NK-92 (cell line): ENCODE measurements around the gene GRIN3A.
"Not testable (repeated sequence)": the region's sequence is repeated elsewhere in the genome, so short reads cannot be mapped to it uniquely, and the experiment has no call there.

Experiments used
- DNase-seq: peaks from one replicate; lab custom pipeline; 2025; ENCODE audit not compliant: unreplicated experiment; lab: John Stamatoyannopoulos, UW

GRIN3A gene

GRCh38 chr9:101582553-101582952, 155.9 kb downstream of the GRIN3A start:
- no peak for DNase-seq

DNA sequence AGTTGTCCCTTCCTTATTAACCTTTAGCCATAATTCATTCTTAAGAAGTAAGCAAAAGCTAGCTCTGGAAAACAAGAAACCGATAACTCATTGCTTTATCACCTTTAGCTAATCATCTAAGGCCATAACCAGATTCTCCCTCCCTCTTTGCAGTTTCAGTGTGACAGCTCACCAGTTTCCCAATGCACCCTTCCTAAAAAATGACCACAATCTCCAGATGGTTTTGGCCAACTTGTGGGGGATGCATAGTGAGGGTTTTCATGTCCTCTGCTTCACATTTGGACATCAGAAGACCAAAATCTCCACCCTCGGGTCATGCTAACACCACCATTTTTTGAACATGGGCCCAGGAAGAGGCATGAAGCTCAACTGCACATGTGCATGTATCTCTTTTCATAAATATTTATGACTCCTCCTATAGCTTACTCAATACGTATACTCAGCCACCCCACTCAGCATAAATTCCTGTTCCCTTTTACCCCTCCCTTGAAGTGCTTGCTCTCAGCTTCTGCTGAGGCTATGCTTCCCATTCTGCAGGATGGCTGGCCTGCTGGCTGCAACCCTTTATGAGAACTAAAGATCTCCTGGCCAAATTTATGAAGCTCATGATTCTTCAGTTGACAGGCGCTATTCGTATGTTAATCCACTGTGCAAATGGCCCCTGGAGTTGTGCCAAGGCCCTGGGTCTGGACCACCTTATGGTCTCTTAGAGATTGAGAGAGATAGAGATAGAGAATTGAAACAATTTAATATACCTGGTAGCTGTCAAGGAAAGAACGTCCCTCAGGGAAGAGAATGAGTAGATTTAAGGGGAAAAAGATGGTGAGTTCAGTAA, 158.5 kb downstream of the GRIN3A start:
- no peak for DNase-seq

- DNase-seq = no peak
These were observed 160.1 kb downstream of the GRIN3A start for GRCh38 chr9:101578378-101578777.

GRCh38 chr9:101574731-101575333, 163.6 kb downstream of the GRIN3A start:
- no peak for DNase-seq

- no peak for DNase-seq
These were observed 166.1 kb downstream of the GRIN3A start for GRCh38 chr9:101572316-101572715.

GRCh38 chr9:101571114-101571513, 167.3 kb downstream of the GRIN3A start:
- DNase-seq = no peak

DNA sequence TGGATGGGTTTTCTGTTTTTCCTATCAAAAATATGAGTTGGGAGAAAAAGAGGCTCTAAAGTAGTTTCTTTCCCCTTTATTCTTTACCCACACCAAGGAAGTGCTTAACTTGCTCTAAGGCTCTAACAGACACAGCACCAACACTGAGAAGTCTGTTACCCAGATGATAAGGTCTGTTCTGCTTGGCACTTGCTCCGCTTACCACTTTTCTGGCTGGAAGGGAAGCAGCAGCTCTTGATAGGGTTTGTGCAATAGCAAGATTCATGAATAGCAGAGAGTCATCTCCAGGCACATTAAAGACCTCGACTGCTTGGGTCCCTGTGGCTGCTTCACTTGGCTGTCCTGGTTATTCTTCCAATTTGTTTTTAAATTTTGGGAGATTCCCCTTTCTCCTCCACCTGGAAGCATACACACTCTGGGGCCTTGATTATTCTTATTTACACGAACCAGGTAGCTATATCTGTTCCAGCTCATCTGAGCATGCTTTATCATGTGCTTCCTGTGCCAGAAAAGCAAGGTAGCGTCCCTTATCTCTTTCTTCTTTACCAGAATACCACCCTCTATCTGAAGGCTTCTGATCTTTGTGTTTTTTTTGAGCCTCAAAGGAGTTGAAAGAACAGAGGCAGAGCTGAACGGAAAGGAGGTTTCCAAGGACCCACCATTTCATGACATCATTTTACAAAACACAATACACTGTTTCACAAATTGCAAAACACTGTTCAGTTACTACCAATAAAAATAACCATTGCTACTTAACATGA, 168.5 kb downstream of the GRIN3A start:
- no peak for DNase-seq

- no peak for DNase-seq
These were observed 170.6 kb downstream of the GRIN3A start for GRCh38 chr9:101567725-101568350.

DNA sequence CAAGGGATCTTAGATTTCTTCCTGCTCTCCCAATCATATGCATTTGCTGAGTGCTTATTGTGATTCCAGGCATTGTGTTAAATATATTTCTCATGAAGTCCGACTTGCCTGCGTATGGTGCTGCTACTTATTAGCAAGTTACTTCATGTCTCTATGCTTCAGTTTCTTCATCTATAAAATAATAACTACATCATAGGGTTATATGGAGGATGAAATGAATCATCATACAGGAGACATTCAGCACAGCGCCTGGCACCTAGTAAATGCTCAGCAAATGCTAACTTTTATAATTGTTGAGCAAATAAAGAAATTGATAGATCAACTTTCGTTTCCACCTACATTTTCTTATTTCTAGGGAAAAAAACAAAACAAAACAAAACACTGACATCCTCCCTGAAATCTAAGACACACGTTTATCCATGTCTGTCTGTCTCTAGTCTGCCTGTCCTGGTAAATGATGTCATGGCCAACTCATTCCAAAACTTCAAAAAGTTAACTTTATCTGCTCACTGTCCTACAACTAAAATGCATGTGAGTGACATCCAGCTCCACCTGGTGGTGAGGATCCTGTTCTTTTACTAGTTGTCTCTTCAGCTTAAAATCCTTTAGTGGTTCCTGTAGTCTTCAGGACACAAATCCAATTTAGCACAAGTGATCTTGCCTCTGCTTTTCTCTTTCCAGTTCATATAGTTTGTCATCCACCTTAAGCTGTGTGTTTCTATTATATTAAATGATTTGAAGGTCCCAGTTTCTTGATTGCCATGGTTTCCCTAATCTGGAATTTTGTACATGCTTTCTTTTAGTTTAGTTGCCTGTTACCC, 171.3 kb downstream of the GRIN3A start:
- DNase-seq = no peak

DNA sequence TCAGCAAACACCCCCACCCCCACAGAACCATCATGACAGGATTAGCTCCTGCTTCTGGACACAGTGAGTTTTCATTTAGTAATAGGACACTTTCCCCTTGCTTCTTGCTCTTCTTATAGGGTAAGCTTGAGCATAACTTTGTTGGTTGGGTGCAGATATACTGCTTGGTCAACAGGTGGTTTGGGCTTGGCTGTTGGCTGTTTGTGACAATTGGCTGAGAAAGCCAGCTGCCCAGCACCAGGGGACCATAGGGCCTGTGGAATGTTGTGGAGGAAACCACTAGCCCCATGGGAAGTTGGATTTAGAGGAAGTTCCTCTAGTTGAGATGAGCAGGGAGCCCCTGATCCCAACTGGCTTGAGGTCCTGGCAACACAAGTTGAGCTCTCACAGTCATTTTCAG, 174.2 kb downstream of the GRIN3A start:
- no peak for DNase-seq

DNA sequence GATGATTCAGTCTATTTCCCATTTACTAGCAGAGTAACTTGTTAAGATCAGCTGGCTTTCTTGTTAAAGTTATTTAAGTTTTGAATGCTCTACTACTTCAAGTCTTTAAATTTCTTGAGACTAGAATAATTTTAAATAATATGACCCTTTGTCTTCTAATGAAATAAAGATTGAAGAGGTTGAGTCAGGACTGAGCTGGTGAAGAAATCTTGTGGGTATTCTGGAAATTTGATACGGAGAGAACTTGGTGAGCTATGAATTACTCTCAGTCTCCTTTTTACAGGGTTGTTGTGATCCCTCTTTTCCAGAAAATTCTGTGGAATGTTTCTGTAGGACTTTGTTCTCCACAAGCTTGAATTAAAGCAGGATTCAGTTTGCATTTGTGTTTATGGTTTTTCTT, 175.5 kb downstream of the GRIN3A start:
- DNase-seq = no peak

DNA sequence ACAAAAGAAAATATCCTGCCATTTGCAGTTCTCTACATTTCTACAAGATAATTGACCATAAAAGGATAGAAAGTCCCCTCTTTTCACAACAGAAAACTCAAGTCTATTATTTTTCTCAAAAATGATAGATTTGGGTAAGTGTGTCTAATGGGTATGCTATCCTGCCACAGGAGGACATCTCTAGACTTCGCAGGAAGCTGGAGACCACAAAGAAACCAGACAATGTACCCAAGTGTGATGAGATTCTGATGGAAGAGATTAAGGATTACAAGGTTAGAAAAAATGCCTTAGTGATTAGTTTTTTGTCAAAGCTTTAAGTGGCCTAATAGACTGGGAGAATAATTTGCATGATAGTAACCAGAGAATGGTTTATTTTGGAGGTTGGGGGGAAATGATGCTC, 176.7 kb downstream of the GRIN3A start:
- no peak for DNase-seq

DNA sequence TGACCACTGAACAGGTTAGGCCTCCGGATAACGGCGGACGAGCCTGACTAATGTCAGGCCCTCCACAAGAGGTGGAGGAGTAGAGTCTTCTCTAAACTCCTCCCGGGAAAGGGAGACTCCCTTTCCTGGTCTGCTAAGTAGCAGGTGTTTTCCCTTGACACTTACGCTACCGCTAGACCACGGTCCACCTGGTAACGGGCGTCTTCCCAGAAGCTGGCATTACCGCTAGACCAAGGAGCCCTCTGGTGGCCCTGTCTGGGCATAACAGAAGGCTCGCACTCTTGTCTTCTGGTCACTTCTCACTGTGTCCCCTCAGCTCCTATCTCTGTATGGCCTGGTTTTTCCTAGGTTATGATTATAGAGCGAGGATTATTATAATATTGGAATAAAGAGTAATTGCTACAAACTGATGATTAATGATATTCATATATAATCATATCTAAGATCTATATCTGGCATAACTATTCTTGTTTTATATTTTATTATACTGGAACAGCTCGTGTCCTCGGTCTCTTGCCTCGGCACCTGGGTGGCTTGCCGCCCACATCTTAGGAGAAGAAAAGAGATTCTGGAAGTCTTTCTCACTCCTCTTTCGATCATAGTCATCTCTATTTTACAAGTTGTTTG, 188.9 kb downstream of the GRIN3A start:
- not testable (repeated sequence) for DNase-seq

DNA sequence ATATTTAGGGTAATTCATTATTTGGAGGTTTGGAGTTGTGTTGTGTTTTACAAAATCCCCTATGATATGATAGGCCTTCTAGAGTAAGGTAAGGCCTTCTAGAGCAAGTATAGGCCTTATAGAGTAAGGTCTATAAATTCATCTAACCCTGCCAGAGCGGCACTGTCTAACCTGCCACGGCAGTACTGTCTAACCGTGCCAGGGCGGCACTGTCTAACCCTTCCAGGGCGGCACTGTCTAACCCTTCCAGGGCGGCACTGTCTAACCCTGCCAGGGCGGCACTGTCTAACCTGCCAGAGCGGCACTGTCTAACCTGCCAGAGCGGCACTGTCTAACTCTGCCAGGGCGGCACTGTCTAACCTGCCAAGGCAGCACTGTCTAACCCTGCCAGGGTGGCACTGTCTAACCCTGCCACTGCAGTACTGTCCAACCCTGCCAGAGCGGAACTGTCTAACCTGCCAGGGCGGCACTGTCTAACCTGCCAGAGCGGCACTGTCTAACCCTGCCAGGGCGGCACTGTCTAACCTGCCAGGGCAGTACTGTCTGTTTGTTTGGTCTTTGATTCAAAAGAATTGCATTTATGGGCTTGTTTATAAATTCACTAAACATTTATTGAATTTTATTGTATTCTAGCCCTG, 195.2 kb downstream of the GRIN3A start:
- DNase-seq = no peak

GRCh38 chr9:101540069-101540468, 198.4 kb downstream of the GRIN3A start:
- DNase-seq = no peak

DNA sequence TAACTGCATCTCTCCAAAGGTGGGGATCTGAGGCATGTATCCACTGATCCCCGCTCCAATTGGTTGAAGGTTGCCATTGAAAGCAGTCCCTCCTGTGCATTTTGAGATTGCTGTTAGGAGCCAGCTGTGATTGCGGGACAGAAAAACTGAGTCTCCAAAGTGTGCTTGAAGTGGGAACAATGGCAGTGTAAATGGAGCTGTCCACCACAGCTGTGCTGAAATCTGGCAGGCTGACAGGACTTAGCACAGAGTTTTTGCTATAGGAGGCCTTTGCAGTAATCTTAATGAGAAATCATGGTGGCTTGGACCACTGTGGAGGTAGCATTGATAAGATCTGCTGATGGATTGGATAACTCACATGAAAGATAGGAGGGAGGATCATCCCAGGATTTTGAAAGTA, 201.5 kb downstream of the GRIN3A start:
- no peak for DNase-seq

DNA sequence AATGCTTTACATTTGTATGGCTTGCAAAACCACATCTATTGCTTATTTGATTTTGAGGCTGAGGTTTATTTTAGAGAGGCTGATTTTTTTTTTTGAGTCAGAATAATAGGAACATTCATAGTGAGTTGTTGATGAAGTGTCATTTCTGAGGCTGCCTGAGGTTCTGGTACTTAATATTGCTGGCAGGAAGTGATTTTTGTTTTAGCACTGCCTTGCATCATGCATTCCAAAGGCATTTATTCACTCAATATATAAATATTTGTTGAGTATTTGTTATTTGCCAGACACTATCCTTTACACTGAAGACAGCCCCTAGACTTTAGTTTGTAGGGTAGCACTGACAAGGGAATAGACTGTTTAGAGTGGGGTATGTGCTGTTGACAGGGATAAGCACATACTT, 202.1 kb downstream of the GRIN3A start:
- no peak for DNase-seq

DNA sequence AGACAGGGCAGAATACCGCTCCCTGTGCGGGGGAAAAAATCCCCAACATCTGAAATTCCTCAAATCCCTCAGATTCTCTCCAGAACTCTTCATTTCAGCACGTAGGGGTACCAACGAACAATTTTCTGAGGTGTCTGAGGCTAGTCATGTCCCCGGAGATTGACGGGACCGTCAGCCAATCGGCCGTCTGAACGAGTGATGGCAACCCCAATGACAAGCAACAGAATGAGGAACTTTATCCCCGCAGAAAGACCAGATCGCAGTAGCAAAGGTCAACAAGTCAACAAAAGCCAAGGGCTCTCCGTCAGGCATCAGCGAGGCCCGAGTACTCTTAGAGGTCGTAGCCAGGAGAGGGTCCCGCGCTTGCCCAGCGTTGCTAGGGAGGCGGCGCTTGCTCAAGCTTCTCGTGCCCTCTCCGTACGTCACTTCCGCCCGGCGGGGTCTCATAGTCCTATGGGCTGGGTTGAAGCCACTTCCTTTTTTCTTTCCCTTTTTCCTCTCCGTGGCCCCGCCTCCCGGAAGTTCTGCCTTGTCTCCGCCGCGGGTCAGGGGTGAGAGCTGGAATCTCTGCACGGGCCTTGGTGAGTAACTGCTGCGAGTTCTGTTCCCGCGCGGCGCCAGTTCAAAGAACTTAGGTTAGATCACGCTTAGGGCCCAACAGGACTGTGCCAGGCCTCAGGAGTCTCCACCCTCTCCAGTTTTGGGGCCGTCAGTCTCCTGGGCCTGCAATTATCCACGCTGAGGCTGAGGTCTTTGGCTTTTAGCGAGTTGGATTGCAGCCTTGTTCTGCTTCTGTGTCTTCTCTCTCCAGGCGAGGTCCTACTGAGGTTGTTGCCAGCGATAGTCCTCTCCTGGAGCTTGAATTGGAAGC, 204.9 kb downstream of the GRIN3A start, which contains the start of gene RNF20:
Gene RNF20 (plus strand): TSS at position 520 of the 871 bp plus-strand sequence. CDS start 1,571 bp downstream, outside the sequence.
- DNase-seq = peak; percentile 85
